GM18873 (cell line): Measurements from ENCODE around the gene SHCBP1L.

ENCODE experiments used
- ATAC-seq: cut with Tn5 transposase; IDR thresholded peaks from one replicate; pipeline ENCODE4 v1.9.1; 2021; ENCODE audit warnings: mild to moderate bottlenecking, moderate library complexity, moderate number of reproducible peaks; ENCODE audit not compliant: unreplicated experiment, low FRiP score

SHCBP1L gene

DNA sequence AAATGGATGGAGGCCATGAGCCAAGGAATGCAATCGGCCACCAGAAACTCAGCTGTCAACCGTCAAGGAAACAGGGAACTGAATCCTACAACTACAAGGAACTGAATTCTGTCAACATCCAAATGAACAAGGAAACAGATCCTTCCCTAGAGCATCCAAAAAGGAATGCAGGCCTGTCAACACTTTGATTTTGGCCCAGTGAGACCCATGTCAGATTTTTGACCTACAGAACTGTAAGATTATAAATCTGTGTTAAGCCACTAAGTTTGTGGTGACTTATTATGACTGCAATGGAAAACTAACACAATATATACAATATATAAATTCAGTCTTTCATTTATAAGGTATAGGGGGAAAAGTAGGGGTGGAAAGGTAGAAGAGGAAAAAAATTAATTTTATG is 55.3 kb downstream of the SHCBP1L start:
- ATAC-seq, result no peak

DNA sequence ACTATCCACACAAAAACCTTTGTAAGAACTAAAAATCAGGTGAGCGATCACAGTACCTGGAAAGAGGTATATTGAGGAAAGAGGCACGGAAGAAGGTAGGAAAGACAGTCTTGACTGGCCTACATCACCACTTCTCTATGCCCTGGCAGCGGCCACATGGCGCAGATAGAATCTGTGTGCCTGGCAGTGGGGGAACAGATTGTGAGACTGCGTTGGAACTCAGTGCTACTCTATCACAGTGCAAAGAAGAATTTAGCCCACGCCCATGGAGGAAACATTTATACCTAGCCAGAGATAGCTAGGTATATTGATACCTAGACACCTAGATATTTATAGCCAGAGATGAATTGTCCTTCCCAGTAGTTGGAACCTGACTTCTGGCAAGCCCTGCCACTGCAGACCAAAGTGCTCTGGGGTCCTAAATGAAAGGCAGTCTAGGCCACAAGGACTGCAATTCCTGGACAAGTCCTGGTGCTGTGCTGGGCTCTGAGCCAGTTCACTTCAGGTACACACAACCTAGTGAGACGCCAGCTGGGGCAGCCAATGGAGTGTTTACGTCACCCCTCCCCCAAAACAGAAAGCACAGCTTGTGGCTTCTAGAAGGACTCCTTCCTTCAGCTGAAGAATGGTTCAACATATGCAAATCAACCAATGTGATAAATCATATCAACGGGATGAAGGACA is 61.9 kb downstream of the SHCBP1L start:
- no peak for ATAC-seq

DNA sequence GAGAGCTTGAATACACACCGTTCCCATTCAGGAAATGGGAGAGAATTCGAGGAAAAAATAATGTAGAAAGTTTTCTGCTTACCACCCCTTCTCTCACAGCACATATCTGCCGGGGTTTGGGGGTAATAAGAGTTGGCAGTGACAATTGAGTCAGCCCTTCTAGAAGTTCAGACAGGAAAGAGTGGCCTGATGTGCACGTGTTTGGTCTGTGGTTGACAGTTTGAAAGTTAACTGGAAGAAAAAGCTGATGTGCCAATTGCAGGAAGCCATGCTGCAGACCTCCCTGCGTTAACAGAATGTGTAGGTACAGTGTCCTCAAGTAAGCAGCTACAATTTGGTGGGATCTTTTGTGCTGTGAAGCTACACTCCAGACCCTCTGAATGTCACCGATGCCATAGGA is 63.0 kb downstream of the SHCBP1L start:
- no peak for ATAC-seq

DNA sequence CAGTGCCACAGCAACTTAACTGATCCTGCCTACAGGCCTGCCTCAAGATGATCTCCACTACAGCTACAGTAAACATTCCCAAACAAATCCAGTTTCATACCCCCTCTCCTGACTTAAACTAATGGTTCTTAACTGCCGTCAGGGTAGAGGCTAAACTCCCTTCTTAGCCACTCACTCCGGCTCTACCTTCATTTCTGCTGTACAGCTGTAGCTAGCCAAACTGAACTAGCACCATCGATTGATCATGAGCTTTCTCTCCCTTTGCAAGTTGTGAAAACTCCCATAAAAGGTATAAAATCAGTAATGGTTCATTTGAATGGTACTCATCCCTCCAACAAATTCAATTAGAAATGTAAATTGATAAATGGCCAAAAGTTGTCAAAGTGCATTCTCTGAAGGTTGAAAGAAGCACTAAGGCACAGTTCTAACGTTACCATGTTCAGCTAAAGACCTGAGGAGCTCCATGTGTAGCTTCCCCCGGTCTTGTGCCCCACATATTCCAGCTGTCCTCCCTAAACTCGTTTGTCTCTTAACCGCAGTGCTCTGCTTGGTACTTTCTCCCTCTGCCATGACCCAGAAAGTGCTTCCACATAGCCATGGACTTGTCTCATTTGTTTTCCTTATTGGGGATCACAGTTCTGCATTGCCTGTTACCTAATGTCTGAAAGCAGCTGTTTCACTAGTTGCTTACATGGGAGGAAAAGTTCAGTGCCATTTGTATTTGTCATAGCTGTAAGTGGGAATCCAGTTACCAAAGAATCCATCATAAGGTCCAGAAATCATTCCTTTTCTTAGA is 64.0 kb downstream of the SHCBP1L start:
- no peak for ATAC-seq

DNA sequence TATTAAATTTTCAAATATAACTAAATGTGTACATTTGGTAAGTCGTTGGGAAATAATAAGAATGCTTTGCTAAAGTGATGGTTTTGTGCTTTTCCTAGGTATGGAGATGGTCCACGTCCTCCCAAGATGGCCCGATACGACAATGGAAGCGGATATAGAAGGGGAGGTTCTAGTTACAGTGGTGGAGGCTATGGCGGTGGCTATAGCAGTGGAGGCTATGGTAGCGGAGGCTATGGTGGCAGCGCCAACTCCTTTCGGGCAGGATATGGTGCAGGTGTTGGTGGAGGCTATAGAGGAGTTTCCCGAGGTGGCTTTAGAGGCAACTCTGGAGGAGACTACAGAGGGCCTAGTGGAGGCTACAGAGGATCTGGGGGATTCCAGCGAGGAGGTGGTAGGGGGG is 66.0 kb downstream of the SHCBP1L start:
- no peak for ATAC-seq

DNA sequence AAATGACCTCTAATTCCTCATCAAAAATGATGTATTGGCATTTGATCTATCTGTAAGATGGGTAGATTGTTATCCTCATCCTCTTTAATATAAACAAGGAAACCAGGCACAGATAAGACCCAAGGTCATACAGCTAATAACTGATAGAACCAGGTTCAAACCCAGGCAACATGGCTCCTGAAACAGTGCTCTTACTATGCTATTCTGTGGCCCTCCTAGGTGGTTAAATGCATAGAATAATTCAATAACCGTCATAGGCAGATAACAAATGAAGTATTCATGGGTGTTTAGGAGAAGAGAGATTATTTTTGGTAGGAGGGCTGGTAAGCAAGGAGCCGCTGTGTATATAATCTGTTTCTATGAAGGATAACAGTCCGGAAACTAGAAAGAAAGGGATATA is 67.4 kb downstream of the SHCBP1L start:
- ATAC-seq, result no peak

DNA sequence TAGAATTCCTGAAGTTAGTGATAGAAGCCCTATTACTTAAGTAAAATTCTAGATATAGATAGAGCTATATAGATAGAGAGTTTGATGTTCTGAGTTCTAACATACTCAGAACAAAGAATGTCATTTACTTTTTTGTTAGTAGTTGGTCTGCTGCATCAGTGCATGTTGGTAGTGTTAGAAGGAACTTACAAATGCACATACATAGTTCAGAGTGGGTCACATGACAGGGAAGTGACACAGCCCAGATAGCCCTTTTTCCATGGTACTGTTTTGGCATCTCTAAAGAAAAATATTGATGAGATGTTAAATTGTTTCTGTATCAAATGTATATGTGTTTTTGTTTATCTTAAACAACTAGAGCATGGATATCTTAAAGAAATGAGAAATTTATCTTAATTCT is 68.1 kb downstream of the SHCBP1L start:
- no peak for ATAC-seq

DNA sequence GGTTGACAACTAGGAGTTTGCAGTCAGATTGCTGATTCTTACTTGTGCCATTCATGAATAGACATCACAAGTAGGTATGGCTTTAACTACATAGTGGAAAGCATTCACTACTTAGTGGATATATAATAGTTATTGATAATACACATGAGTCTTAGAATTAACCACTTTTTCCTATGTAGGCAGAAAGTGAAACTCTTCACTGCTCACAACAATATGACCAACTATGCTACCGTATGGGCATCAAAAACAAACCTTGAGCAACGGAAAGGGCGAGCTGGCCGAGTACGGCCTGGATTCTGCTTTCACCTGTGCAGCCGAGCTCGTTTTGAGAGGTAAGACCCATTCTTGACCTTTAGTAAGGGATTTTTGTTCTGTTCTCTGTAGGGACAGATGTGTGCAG is 75.1 kb downstream of the SHCBP1L start:
- no peak for ATAC-seq

DNA sequence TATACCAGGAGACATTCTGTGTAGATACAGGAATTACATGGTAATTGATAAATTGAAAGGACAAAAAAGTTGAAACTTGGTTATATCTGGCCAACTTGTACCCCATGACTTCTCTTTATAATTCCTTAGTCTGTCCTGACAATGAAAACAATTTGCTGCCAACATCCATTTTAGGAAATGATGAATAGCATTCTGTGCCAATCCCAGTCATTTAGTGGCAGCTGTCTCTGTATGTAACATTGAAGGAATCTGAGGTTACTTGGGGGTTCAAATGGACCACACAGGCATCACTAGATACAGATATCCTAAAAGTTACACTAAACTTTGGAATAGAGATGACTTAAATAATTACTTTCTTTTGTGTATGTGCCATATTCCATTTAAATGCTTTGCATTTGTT is 75.6 kb downstream of the SHCBP1L start:
- no peak for ATAC-seq

DNA sequence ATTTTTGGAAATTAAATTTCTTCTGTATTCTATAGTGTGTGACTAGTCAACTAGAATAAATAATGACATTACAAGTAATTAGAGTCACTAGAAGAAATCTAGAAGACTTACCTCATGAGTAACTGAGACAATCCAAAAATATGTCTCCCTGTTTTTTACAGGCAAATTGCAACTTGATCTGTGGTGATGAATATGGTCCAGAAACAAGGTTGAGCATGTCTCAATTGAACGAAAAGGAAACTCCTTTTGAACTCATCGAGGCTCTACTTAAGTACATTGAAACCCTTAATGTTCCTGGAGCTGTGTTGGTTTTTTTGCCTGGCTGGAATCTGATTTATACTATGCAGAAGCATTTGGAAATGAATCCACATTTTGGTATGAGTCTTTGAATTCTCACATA is 77.1 kb downstream of the SHCBP1L start:
- no peak for ATAC-seq

DNA sequence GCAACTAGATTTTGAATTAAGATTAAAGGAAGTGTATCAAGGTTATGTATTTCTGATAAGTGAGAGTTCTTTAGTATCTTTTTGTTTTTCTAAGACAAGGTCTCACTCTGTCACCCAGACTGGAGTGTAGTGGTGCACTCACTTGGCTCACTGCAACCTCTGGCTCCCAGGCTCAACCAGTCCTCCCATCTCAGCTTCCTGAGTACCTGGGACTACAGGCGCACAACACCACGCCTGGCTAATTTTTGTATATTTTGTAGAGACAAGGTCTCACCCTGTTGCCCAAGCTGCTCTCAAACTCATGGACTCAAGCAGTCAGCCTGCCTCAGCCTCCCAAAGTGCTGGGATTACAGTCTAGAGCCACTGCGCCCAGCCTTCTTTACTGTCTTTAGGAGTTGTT is 80.1 kb downstream of the SHCBP1L start:
- ATAC-seq, result no peak

DNA sequence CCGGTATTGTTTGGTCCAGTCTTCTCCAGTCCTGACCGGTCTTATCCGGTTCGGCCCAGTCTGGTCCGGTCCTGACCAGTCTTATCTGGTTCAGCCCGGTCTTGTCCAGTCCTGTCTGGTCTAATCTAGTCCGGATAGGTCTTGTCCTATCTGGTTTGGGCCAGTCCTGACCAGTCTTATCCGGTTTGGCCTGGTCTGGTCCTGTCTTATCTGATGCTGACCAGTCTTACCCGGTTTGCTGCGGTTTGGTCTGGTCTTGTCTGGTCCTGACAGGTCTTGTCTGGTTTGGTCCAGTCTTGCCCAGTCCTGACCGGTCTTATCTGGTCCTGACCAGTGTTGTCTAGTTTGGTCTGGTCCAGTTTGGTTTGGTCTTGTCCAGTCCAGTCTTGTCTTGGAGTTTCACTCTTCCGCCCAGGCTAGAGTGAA is 83.7 kb downstream of the SHCBP1L start:
- no peak for ATAC-seq

DNA sequence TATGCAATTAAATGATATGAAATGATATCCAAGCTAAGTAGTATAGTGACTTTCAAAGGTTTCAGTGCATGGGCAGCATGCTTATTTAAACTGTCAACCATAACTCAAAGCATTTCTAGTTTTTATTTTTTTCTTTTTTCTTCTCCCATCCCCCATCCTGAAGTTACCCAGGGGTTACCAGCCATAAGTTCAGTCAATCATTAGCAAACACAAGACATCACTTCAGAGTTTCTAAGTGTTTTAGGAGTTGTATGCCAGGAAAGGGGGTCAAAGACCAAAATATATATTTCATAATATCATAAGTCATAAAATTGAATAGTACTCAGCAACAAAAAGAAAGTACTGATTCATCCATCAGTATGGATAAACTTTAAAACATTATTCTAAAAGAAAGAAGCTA is 85.1 kb downstream of the SHCBP1L start:
- no peak for ATAC-seq

DNA sequence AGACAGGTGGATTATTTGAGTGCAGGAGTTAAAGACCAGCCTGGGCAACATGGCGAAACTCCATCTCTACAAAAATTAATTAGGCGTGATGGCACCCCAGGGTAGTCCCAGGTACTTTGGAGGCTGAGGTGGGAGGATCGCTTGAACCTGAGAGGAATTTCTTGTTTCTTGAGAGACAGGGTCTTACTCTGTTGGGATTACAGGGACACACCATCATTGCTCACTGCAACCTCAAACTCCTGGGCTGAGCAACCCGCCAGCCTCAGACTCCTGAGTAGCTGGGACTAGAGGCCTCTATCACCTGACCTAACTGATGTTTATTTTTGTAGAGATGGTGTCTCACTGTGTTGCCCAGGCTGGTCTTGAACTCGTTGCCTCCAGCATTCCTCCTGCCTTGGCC is 89.0 kb downstream of the SHCBP1L start:
- ATAC-seq, result no peak

DNA sequence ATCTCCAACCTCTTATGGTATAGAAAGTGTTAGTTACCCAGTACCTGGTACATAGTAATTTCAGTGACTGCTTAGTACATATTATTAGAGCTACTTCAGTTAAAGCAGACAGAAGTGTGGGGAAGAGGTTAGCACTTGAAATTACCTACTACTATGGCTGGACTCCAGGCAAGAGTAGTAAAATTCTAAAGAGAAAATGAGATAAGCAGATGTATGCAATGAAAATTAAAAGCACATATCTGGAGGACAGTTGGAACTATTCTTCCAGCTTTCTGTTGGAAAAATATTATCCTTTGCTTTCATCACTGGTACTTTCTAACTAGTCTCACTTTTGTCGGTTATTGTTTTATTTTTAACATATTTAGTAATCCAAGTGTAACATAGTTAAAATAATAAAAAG is 90.1 kb downstream of the SHCBP1L start:
- no peak for ATAC-seq

DNA sequence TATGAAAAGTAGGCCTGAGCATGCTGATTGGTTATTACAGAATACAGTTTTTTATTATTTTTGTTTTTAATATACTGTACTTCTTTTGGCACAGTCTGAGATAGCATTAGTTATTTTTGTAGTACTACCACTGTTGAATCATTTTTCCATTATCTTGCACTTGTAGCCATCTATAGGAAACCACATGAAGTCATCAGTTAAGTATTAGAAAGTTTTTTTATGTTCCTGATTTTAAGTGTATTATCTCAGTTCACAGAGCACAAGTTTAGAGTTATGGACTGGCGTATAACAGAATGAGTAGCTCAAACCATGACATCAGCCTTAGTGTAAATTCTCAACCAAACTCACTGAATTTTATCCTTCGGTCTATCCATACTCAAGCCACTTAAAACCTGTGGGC is 91.0 kb downstream of the SHCBP1L start:
- no peak for ATAC-seq

DNA sequence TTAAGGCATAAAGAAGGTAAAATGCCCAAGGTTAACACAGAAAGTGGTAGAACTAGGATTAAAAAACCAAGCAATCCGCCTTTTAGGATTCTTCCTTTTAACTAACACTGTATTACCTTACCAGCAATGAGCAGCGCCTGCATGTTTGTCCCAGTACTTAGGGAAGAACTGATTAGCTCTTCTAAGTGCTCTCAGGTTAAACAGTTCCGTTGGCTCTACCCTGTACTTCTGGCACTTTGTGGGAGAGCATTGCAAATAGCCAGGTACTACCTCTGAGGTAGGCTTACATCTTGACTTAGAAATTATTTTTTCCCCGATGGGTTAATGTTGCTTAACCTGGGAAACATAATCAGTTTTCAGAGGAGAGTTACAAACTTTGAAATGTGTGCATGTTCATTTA is 92.3 kb downstream of the SHCBP1L start:
- no peak for ATAC-seq

DNA sequence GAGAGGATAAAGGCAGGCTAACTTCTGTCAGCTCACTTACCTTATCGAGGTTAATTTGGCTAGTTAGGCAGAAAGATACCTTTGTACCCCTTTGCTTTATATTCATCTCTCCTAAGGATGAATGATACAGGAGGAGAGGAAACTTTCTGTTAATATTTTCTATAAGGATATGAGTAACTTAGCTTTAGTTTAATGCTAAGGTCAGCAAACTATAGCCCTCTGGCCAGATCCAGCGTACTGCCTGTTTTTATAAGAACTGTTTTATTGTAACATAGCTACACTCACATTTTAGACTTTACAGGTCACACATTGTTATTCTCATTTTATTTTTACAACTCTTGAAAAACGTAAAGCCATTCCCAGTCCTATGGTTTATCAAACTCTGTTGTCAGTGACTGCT is 95.8 kb downstream of the SHCBP1L start:
- ATAC-seq, result no peak

DNA sequence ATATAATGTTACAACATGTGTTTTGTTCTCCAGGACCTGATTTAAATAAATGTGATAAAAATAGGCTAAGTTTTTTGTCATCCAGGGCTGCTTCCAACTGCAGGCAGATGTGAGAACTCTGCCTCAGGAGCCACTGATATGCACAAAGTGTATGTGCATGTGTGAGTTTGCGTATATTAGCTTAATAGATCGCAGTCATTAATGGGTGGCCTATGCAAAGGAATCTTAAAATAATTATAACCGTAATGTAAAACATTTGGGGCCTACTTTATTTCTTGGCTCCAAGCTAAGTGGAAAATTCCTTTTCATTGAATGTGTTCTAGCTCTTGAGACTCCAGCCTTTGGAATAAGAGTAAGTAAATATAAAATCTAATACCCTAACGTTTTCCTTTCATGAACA is 97.1 kb downstream of the SHCBP1L start:
- no peak for ATAC-seq

DNA sequence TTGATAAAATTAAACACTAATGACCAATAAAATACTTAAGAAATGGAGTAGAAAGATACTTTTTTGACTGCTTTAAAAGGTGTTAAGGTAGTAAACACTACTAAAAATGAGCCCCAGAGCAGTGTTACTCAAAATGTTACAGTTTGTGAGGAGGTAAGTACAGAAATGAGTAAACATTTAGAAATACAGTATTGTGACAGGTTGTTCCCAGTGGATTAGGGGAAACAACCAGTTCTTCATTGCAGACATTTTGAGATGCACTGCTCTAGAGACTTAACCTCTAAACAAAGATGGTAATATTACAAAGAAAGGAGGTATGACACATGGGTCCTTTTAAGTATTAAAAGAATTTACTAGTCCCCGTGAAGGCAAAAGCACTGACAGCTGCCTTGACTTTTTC is 101.1 kb downstream of the SHCBP1L start:
- no peak for ATAC-seq

DNA sequence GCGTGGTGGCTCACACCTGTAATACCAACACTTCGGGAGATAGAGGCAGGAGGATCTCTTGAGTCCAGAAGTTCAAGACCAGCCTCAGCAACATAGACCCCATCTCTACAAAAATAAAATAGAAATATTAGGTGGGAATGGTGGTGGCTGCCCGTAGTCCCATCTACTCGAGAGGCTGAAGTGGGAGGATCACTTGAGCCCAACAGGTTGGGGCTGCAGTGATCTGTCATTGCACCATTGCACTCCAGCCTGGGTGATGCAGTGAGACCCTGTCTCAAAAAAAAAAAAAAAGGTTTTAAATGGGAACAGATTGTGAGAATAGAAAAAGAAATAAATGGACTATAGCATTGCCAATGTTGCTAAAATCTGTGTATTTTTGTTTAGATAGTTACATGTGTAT is 102.6 kb downstream of the SHCBP1L start:
- no peak for ATAC-seq
